HG03097 (cell line): ENCODE data around the gene RAD51C.
"Not testable (repeated sequence)": the region's sequence is repeated elsewhere in the genome, so short reads cannot be mapped to it uniquely, and the experiment has no call there.

Experiments
- ATAC-seq: cut with Tn5 transposase; IDR thresholded peaks from one replicate; pipeline ENCODE4 v1.9.1; 2021; ENCODE audit not compliant: unreplicated experiment, low FRiP score

Gene RAD51C

DNA sequence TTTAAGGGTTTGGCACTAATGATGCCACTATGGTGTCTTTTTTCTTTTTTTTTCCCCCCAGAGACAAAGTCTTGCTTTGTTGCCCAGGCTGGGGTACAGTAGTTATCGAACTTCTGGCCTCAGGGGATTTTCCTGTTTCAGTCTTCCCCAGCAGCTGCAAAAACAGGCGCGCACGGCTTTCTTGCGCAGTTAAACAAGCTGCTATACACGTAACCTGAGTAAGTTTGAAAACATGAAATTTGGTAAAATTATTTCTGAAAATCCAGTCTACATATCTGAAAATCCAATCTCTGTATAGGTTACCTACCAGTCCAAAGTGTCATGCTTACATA, 12.4 kb upstream of the RAD51C start:
- no peak for ATAC-seq

- ATAC-seq = no peak
Measured at GRCh38 chr17:58684003-58684402, 8.4 kb upstream of the RAD51C start.

DNA sequence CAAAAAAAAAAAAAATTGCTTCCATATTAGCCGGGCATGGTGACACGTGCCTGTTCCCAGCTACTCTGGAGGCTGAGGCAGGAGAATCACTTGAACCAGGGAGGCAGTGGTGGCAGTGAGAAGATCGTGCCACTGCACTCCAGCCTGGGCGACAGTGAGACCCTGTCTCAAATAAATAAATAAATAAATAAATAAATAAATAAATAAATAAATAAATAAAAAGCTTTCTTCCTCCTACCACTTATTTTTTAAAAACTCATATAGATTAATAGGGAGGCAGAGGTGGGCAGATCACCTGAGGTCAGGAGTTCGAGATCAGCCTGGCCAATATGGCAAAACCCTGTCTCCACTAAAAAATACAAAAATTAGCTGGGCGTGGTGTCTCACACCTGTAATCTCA, 7.9 kb upstream of the RAD51C start:
- not testable (repeated sequence) for ATAC-seq

GRCh38 chr17:58686980-58687379, 5.4 kb upstream of the RAD51C start:
- no peak for ATAC-seq

DNA sequence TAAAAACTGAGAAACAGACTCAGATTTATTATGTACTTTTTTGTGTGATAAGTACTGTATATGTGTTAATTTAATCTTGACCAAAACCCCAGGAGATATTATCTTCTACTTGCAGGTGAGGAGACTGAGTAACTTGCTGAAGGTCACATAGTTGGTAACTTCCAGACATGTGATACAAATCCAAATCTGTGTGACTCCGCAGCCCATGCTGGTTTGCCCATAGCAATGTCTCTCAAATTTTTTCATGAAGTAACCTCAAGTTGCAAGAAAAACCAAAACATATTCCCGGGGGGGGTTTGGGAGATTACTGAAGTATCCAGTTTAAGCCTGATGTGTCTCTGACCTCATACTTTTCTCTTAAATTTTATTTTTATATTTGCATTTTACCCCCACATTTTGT, 3.9 kb upstream of the RAD51C start:
- ATAC-seq = no peak

- ATAC-seq = not testable (repeated sequence)
Measured at GRCh38 chr17:58690033-58690432, 2.4 kb upstream of the RAD51C start.

DNA sequence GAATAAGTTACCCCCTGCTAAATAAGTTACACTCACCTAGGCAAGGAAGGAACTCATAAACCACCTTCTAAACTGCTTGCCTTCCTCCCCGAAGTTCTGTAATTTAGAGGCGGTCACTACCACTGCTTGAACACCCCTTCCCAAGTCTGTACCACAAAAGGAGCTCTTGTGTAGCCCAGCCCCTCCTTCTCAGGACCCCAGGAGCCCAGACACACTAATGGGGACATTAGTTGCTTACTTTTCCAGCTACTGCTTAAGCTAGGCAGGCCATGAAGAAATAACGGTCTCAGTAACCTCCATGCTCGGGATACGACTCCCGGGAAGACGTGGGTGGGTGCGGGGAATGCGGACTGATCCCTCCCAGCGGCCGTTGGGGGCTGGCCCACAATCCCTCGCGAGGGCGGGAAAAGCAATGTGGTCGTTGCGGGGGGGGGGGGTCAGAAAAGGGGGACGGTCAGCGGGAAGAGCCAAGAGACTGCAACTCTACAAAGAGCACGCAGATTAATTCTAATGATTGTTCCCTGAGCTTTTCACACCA, 632 bp upstream of the RAD51C start, which contains the start of gene TEX14:
Gene TEX14 (minus strand): TSS at position 345 of the 538 bp plus-strand sequence. CDS start 40,044 bp downstream, outside the sequence.
- no peak for ATAC-seq

DNA sequence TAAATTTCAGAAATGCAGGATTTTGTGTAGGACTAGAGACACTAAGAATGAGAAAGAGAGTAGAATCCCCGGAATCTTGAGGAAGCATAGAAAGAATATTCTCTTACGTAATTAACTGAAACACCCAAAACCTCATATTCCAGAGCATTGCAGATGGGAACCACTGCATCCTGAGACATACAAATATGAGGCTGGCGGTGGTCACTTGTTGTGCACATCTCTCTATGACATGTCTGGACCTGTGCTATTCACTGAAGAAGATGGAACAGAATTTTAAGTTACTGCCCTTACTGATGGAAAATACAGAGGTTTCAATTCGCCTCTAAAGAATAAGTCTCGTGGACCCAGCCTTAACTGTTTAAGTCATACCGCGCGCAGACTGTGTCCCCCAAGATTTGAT, 806 bp downstream of the RAD51C start:
- ATAC-seq = no peak

DNA sequence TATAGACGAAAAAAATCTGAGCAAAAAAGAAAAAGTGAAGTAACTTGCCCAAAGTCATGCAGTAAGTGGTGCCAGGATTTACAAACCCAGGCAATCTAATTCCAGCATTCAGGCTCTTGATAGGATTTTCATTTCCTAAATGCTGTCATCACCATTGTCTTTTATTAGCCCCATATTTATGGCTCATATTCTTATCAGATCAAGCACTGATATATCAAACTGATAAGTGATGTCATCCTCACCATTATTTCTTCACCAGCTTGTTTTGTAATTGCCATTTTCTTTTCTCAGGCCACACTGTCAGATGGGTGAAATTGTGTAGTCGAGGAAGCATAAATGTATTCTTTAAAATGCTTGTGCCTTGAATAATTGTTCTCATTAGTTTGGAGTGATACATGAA, 1.3 kb downstream of the RAD51C start:
- no peak for ATAC-seq

- ATAC-seq = no peak
Measured at GRCh38 chr17:58694302-58694701, 1.9 kb downstream of the RAD51C start.

- no peak for ATAC-seq
Measured at GRCh38 chr17:58694826-58695225, 2.4 kb downstream of the RAD51C start.

GRCh38 chr17:58699771-58700170, 7.4 kb downstream of the RAD51C start:
- ATAC-seq = no peak

- ATAC-seq = no peak
Measured at GRCh38 chr17:58702045-58702476, 9.7 kb downstream of the RAD51C start.

DNA sequence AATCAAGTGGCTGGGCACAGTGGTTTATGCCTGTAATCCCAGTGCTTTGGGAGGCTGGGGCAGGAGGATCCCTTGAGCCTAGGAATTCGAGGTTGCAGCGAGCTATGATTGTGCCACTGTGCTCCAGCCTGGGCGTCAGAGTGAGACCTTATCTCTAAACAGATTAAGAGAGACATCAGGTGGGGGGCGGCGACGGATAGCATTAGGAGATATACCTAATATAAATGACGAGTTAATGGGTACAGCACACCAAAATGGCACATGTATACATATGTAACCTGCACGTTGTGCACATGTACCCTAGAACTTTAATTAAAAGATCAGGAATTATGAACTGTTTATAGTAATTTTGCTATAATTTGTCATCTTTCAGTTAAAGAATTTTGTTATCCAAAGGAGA, 10.3 kb downstream of the RAD51C start:
- no peak for ATAC-seq

DNA sequence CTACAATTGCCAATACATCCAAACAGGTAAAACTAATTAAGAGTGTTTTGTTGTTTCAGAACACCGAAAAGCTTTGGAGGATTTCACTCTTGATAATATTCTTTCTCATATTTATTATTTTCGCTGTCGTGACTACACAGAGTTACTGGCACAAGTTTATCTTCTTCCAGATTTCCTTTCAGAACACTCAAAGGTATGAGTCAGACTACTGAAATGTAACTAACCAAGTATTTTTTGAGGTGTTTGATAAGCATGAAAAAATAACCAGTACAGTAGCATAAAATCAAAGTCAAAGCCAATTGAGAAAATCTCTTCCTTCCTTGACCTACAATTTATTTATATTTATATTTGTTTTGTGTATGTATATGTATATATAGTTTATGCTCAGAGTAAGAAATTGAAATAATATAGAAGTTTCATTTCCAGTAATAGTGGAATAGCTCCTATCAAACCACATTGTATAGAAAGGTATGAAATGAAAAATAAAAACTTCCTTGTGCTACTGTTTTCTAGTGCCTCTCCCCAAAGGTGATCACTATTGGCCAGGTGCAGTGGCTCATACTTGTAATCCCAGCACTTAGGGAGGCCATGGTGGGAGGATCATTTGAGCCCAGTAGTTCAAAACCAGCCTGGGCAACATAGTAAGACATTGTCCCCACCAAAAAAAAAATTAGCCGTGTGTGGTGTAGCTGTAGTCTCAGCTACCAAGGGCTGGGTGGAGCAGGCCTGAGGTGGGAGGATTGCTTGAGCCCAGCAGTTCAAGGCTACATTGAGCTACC, 10.9 kb downstream of the RAD51C start:
- ATAC-seq = no peak

DNA sequence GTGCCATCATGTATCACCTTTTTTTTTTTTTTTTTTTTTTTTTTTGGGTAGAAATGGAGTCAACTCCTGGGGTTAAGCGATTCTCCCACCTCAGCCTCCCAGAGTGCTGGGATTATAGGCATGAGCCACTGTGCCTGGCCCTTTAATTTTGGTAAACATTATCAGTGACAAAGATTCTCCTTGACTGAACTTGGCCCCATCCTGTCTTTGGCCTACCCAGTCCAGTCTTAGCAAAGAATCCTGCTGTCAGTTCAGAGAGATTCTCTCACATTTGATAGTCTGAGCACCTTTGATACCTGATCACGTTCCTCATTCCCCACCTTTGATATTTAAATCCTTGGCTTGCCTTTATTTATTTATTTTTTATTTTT, 11.5 kb downstream of the RAD51C start:
- ATAC-seq = no peak

DNA sequence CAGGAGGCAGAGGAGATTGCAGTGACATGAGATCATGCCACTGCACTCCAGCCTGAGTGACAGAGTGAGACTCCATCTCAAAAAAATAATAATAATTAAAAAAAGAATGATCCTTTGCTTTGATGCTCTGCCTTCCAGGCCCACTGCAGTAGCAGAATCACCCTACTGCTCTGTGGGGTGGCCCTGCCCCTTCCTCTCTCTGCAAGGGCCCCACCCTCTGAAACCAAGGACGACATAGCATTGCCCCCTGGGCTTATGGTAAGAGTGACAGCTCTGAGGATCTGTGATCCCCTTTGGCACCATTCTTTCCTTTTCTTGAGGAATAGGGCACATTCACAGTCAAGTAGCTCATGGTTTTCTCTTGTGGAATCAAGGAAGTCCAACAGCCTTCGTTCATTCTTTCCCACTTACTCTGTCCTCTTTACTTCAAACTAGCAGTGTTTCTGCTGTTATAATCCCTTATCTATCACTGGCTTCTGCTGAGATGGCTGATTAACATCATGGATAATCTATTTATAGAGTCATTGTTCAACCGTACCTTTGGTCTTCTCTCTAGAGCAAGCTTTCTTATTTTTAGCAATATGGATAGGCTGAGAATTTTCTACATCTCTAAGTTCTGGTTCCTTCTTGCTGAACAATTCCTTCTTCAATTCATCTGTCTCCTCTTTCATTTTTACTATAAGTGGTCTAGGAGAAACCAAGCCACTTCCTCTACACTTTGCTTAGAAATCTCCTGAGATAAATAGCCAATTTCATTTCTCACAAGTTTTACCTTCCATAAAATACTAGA, 14.1 kb downstream of the RAD51C start:
- no peak for ATAC-seq

GRCh38 chr17:58710948-58711552, 18.6 kb downstream of the RAD51C start:
- ATAC-seq = no peak

DNA sequence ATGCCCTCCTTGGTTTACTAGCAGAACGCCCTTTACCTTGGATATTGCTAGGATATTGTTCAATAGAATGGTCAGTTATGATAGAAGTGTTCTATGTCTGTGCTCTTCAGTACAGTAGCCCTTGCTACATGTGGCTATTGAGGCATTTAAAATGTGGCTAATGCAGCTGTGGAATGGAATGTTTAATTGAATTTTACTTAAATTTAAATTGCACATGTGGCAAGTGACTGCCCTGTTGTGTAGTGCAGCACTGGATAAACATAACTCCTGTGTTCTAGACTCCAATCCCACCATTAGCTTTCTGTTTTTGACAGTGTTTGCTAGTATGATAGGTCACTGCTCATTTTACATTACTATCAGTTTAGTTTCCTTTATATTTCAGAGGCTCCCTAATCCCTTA, 29.9 kb downstream of the RAD51C start:
- no peak for ATAC-seq

DNA sequence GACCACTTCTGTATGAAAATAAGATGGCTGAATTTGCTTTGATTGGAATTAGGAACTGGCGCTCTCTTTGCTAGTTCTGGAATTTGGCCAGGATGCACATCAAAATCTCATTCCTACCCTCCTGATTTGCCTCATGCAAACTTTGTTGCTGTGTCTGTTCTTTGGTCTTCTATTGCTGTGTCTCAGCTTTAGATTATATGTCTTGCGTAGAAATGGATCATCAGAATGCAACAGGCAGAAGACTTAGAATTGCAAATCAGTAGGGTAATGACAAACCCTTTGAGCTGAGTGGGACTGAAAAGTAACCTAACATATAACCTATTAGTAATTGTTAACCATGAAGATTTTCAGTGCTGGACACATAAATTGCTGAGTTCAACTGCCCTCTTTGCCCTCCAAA, 30.3 kb downstream of the RAD51C start:
- ATAC-seq = no peak

DNA sequence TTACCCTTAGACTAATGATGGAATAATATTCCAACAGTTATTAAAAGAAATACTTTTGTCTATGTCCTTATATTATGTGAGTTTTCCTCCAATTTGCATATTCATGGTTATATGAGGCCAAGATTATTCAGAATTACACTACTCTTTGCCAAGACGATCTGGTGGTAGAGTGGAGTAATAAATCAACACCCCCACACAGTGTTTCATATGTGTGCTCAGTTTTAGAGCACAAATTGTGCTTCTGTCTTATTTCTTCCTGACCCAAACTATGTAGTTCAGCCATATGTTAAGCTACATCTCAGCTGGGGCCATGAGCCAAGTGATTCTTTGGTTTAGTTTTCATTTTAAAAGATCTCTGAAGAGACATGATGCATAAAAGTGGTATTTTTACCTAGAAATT, 36.4 kb downstream of the RAD51C start:
- ATAC-seq = no peak
